ENCODE data around the gene SDK1.

Gene SDK1

DNA sequence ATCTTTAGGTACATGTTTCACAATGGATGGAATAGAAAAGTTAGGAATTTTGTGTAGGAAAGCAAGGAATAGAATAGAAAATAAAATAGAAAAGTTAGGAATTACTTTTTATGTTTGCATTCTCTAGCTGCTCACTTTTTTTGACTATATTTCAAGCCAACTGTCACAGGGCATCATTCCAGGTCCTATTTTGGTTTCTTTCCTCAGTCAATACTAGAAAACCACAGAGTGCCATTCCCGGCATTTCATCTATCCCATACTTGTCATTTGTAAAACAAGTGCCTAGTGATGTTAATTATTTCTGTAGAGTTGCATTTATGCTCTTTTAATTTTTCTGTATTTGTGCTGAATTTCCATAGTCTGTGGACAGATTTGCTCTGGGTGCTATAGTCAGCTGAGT, 66.2 kb downstream of the SDK1 start:
- Histone ChIP-seq H2AK5ac (ENCODE audit: low read length) (no peak overlapping the region), H2BK12ac (ENCODE audit: low read length) (no peak overlapping the region), H2AFZ (ENCODE audit: insufficient read depth, low read length, poor library complexity) (no peak overlapping the region), H3K79me2 (ENCODE audit: control insufficient read depth, insufficient read depth, low read length, poor library complexity) (peaks cover 2% of the 10 kb centered on the region), H3K36me3 (ENCODE audit: control insufficient read depth in 1 of 2, insufficient read depth in 2 of 2, low read length in 2 of 2) (no peaks in the 10 kb centered on the region), H3K9ac (ENCODE audit: low read length) (no peak overlapping the region), H3K4ac (ENCODE audit: low read depth, low read length) (no peak overlapping the region), H3K4me3 (ENCODE audit: low read depth, low read length) (no peak overlapping the region), H3K79me1 (ENCODE audit: low read length) (no peaks in the 10 kb centered on the region), H3K4me1 (ENCODE audit: control insufficient read depth in 1 of 2, insufficient read depth in 2 of 2, low read length in 2 of 2) (peaks cover 2 to 15% of the 10 kb centered on the region in 2 experiments), H4K8ac (ENCODE audit: low read depth, low read length) (no peak overlapping the region), H3K23ac (ENCODE audit: low read length) (no peak overlapping the region), H3K9me3 (ENCODE audit: insufficient read depth, low read depth, low read length) (no peaks in the 10 kb centered on the region), H3K4me2 (ENCODE audit: low read length) (no peak overlapping the region), H4K12ac (ENCODE audit: low read depth, low read length) (no peak overlapping the region), H4K91ac (ENCODE audit: low read depth, low read length) (no peak overlapping the region), H3K14ac (ENCODE audit: low read length) (no peak overlapping the region), H2BK120ac (ENCODE audit: insufficient read depth, low read length, poor library complexity) (no peak overlapping the region), H2BK5ac (ENCODE audit: low read depth, low read length, poor library complexity) (no peak overlapping the region), H3K27me3 (ENCODE audit: insufficient read depth, low read length) (no peaks in the 10 kb centered on the region), H3K18ac (ENCODE audit: low read length) (no peak overlapping the region), H3K27ac (ENCODE audit: low read depth, low read length) (no peak overlapping the region)
- DNase-seq = no peak
- WGBS (ENCODE audit: extremely low coverage, insufficient coverage, insufficient read length) = no CpG with 5 or more reads among the region's 1 CpG

DNA sequence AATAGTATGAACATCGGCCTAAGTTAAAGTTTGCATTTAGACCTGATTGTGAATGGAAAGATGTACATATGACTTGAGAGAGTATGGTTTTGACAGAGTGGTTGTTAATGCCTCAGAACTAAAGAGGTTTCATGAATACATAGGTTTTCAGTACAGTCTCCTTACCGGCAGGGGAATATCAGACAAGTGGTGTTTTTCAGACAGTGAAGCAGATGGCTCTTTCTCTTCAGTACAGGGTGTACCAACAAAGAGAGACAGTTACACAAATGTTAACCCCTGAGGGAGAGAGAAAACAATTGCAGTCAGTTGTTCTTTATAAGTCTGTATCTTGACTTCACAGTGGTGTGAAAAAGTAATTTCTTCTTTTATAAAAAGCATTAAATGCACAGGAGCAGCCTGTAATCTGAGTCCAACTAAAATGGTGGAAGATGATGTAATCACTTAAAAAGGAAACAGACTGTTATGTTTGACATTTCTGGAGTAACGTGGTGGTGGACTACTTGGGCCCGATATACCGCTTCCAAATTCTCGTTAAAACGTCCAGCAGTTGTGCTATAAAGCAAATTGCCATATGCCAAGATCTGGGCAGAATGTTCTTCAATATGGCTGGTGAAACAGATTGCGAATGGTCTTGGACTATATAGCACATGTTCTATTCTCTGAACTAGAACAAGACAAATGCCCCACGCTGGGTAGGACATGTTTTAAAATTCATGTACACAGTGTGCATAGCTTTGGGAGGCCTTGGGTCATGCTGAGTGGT, 69.2 kb downstream of the SDK1 start:
- no peak overlapping the region for H2AK5ac ChIP-seq (ENCODE audit: low read length)
- no peaks in the 10 kb centered on the region for H3K36me3 ChIP-seq (ENCODE audit: control insufficient read depth in 1 of 2, insufficient read depth in 2 of 2, low read length in 2 of 2)
- H3K79me2 ChIP-seq (ENCODE audit: control insufficient read depth, insufficient read depth, low read length, poor library complexity) = peaks cover 2% of the 10 kb centered on the region
- H2BK120ac ChIP-seq (ENCODE audit: insufficient read depth, low read length, poor library complexity) = no peak overlapping the region
- H3K4ac ChIP-seq (ENCODE audit: low read depth, low read length) = no peak overlapping the region
- whole genome bisulfite sequencing (ENCODE audit: extremely low coverage, insufficient coverage, insufficient read length) = no CpG with 5 or more reads among the region's 9 CpGs
- no peak overlapping the region for H4K12ac ChIP-seq (ENCODE audit: low read depth, low read length)
- H4K8ac ChIP-seq (ENCODE audit: low read depth, low read length) = no peak overlapping the region
- no peak overlapping the region for H3K4me3 ChIP-seq (ENCODE audit: low read depth, low read length)
- H3K4me1 ChIP-seq (ENCODE audit: control insufficient read depth in 1 of 2, insufficient read depth in 2 of 2, low read length in 2 of 2) = peaks cover 2 to 15% of the 10 kb centered on the region in 2 experiments
- no peaks in the 10 kb centered on the region for H3K79me1 ChIP-seq (ENCODE audit: low read length)
- no peaks in the 10 kb centered on the region for H3K9me3 ChIP-seq (ENCODE audit: insufficient read depth, low read depth, low read length)
- H2BK5ac ChIP-seq (ENCODE audit: low read depth, low read length, poor library complexity) = no peak overlapping the region
- H3K27ac ChIP-seq (ENCODE audit: low read depth, low read length) = no peak overlapping the region
- H2AFZ ChIP-seq (ENCODE audit: insufficient read depth, low read length, poor library complexity) = no peak overlapping the region
- H3K18ac ChIP-seq (ENCODE audit: low read length) = no peak overlapping the region
- no peak overlapping the region for H3K4me2 ChIP-seq (ENCODE audit: low read length)
- no peak overlapping the region for H3K23ac ChIP-seq (ENCODE audit: low read length)
- no peaks in the 10 kb centered on the region for H3K27me3 ChIP-seq (ENCODE audit: insufficient read depth, low read length)
- DNase-seq = no peak
- H4K91ac ChIP-seq (ENCODE audit: low read depth, low read length) = no peak overlapping the region
- no peak overlapping the region for H2BK12ac ChIP-seq (ENCODE audit: low read length)
- H3K14ac ChIP-seq (ENCODE audit: low read length) = no peak overlapping the region
- H3K9ac ChIP-seq (ENCODE audit: low read length) = no peak overlapping the region

GRCh38 chr7:3370921-3371320, 69.9 kb downstream of the SDK1 start:
- Histone ChIP-seq H3K14ac (ENCODE audit: low read length) (no peak overlapping the region), H3K23ac (ENCODE audit: low read length) (no peak overlapping the region), H3K27ac (ENCODE audit: low read depth, low read length) (no peak overlapping the region), H2BK5ac (ENCODE audit: low read depth, low read length, poor library complexity) (no peak overlapping the region), H3K4me3 (ENCODE audit: low read depth, low read length) (no peak overlapping the region), H2BK120ac (ENCODE audit: insufficient read depth, low read length, poor library complexity) (no peak overlapping the region), H4K91ac (ENCODE audit: low read depth, low read length) (no peak overlapping the region), H2AFZ (ENCODE audit: insufficient read depth, low read length, poor library complexity) (no peak overlapping the region), H3K4ac (ENCODE audit: low read depth, low read length) (no peak overlapping the region), H3K18ac (ENCODE audit: low read length) (no peak overlapping the region), H3K4me1 (ENCODE audit: control insufficient read depth in 1 of 2, insufficient read depth in 2 of 2, low read length in 2 of 2) (peaks cover 5 to 17% of the 10 kb centered on the region in 2 experiments), H3K36me3 (ENCODE audit: control insufficient read depth in 1 of 2, insufficient read depth in 2 of 2, low read length in 2 of 2) (no peaks in the 10 kb centered on the region), H4K12ac (ENCODE audit: low read depth, low read length) (no peak overlapping the region), H3K27me3 (ENCODE audit: insufficient read depth, low read length) (no peaks in the 10 kb centered on the region), H3K79me2 (ENCODE audit: control insufficient read depth, insufficient read depth, low read length, poor library complexity) (peaks cover 2% of the 10 kb centered on the region), H4K8ac (ENCODE audit: low read depth, low read length) (no peak overlapping the region), H3K9ac (ENCODE audit: low read length) (no peak overlapping the region), H2AK5ac (ENCODE audit: low read length) (no peak overlapping the region), H3K9me3 (ENCODE audit: insufficient read depth, low read depth, low read length) (no peaks in the 10 kb centered on the region), H3K4me2 (ENCODE audit: low read length) (no peak overlapping the region), H3K79me1 (ENCODE audit: low read length) (peaks cover 2% of the 10 kb centered on the region), H2BK12ac (ENCODE audit: low read length) (no peak overlapping the region)
- no CpG with 5 or more reads among the region's 7 CpGs for WGBS (ENCODE audit: extremely low coverage, insufficient coverage, insufficient read length)
- no peak for DNase-seq

DNA sequence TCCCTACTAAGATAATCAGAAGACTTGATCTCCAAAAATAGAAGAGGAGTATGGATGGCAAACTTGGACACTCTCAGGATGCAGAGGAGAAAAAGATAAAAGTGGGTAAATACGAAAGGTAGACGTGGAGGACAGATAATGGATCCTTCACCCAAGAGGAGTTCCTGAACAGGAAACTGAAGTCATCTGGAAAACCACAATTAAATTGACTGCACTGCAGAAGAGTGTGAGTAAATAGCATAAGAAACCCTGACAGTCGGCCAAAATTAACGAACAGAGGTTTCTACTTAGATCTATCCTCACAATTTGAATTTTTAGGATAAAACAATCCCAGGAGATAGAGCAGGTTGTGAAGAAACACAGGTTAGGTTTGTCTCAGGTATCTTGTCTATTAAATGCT, 70.5 kb downstream of the SDK1 start:
- no peak overlapping the region for H3K27ac ChIP-seq (ENCODE audit: low read depth, low read length)
- peaks cover 5 to 17% of the 10 kb centered on the region in 2 experiments for H3K4me1 ChIP-seq (ENCODE audit: control insufficient read depth in 1 of 2, insufficient read depth in 2 of 2, low read length in 2 of 2)
- WGBS (ENCODE audit: extremely low coverage, insufficient coverage, insufficient read length) = no CpG with 5 or more reads among the region's 4 CpGs
- no peak overlapping the region for H2BK12ac ChIP-seq (ENCODE audit: low read length)
- H2AFZ ChIP-seq (ENCODE audit: insufficient read depth, low read length, poor library complexity) = no peak overlapping the region
- peaks cover 2% of the 10 kb centered on the region for H3K79me1 ChIP-seq (ENCODE audit: low read length)
- H3K4ac ChIP-seq (ENCODE audit: low read depth, low read length) = no peak overlapping the region
- H4K8ac ChIP-seq (ENCODE audit: low read depth, low read length) = no peak overlapping the region
- H2BK5ac ChIP-seq (ENCODE audit: low read depth, low read length, poor library complexity) = no peak overlapping the region
- H4K91ac ChIP-seq (ENCODE audit: low read depth, low read length) = no peak overlapping the region
- no peaks in the 10 kb centered on the region for H3K27me3 ChIP-seq (ENCODE audit: insufficient read depth, low read length)
- H3K23ac ChIP-seq (ENCODE audit: low read length) = no peak overlapping the region
- H3K36me3 ChIP-seq (ENCODE audit: control insufficient read depth in 1 of 2, insufficient read depth in 2 of 2, low read length in 2 of 2) = no peaks in the 10 kb centered on the region
- no peaks in the 10 kb centered on the region for H3K9me3 ChIP-seq (ENCODE audit: insufficient read depth, low read depth, low read length)
- no peak overlapping the region for H3K4me2 ChIP-seq (ENCODE audit: low read length)
- no peak overlapping the region for H3K4me3 ChIP-seq (ENCODE audit: low read depth, low read length)
- no peak overlapping the region for H2BK120ac ChIP-seq (ENCODE audit: insufficient read depth, low read length, poor library complexity)
- H3K14ac ChIP-seq (ENCODE audit: low read length) = no peak overlapping the region
- no peak overlapping the region for H3K18ac ChIP-seq (ENCODE audit: low read length)
- no peak for DNase-seq
- H3K79me2 ChIP-seq (ENCODE audit: control insufficient read depth, insufficient read depth, low read length, poor library complexity) = peaks cover 2% of the 10 kb centered on the region
- no peak overlapping the region for H3K9ac ChIP-seq (ENCODE audit: low read length)
- H2AK5ac ChIP-seq (ENCODE audit: low read length) = no peak overlapping the region
- no peak overlapping the region for H4K12ac ChIP-seq (ENCODE audit: low read depth, low read length)

Data from trophoblast cell (in vitro differentiated cells and primary cell).